Measurements from ENCODE around the gene LOXL3. TPM values are rescaled to one million over a fixed set of nuclear protein-coding genes. Genes with fewer than 3 reads are reported as not detected.

LOXL3 gene
- total RNA-seq = 1.7 and 2.1 TPM in 2 replicates

GRCh38 chr2:74553892-74554819, at the start of gene LOXL3, which contains the start of gene DOK1:
TSS of gene LOXL3 (minus strand) at chr2:74553942. CDS start at chr2:74552634, 1,308 bp downstream.
TSS of gene DOK1 (plus strand) at chr2:74554720. CDS start at chr2:74554755, 35 bp downstream.
- intact Hi-C loops (cut with micrococcal nuclease) = loop anchor here (1.0 to 2.0 kb wide), 3 partner anchors 12 to 31 kb away; partner anchors contain the start of genes AUP1 and HTRA2

GRCh38 chr2:74602586-74603281, 49.0 kb upstream of the LOXL3 start:
- Mint-ChIP-seq H3K27ac (no peak overlapping the region), H3K36me3 (ENCODE audit: low read depth) (no peaks in the 10 kb centered on the region), H3K9me3 (no peaks in the 10 kb centered on the region), H3K4me3 (ENCODE audit: low read depth) (no peak overlapping the region), H3K4me1 (ENCODE audit: low read depth) (peaks cover 15% of the 10 kb centered on the region), H3K27me3 (ENCODE audit: low read depth) (peaks cover 40% of the 10 kb centered on the region)
- intact Hi-C loops (cut with micrococcal nuclease) = no loop called here
- no peak for DNase-seq (ENCODE audit: low spot score)

More at GRCh38 chr2:74553892-74554819, at the start of gene LOXL3, which contains the start of gene DOK1:
- Mint-ChIP-seq H3K27ac (peak within 1 kb of the TSS; percentile 96), H3K36me3 (ENCODE audit: low read depth) (peaks cover 25% of the 10 kb centered on the region), H3K4me3 (ENCODE audit: low read depth) (peak within 1 kb of the TSS; percentile 97), H3K27me3 (ENCODE audit: low read depth) (no peaks in the 10 kb centered on the region), H3K9me3 (no peaks in the 10 kb centered on the region), H3K4me1 (ENCODE audit: low read depth) (peaks cover 32% of the 10 kb centered on the region)
- peak; percentile 81 for DNase-seq (ENCODE audit: low spot score)

- Mint-ChIP-seq H3K36me3 (ENCODE audit: low read depth) (no peaks in the 10 kb centered on the region), H3K9me3 (no peaks in the 10 kb centered on the region), H3K27ac (no peak overlapping the region), H3K4me1 (ENCODE audit: low read depth) (peaks cover 15% of the 10 kb centered on the region), H3K27me3 (ENCODE audit: low read depth) (peaks cover 50% of the 10 kb centered on the region), H3K4me3 (ENCODE audit: low read depth) (no peak overlapping the region)
- DNase-seq (ENCODE audit: low spot score) = no peak
- intact Hi-C loops (cut with micrococcal nuclease) = no loop called here
Measured at GRCh38 chr2:74599676-74600075, 45.9 kb upstream of the LOXL3 start.

- no peak for DNase-seq (ENCODE audit: low spot score)
- intact Hi-C loops (cut with micrococcal nuclease) = no loop called here
- no peaks in the 10 kb centered on the region for H3K36me3 Mint-ChIP-seq (ENCODE audit: low read depth)
- no peaks in the 10 kb centered on the region for H3K9me3 Mint-ChIP-seq
- no peak overlapping the region for H3K27ac Mint-ChIP-seq
- no peak overlapping the region for H3K4me3 Mint-ChIP-seq (ENCODE audit: low read depth)
- peaks cover 11% of the 10 kb centered on the region for H3K4me1 Mint-ChIP-seq (ENCODE audit: low read depth)
- H3K27me3 Mint-ChIP-seq (ENCODE audit: low read depth) = peaks cover 44% of the 10 kb centered on the region
Measured at GRCh38 chr2:74597410-74597809, 43.7 kb upstream of the LOXL3 start.

- H3K36me3 Mint-ChIP-seq (ENCODE audit: low read depth) = no peaks in the 10 kb centered on the region
- intact Hi-C loops (cut with micrococcal nuclease) = no loop called here
- H3K27me3 Mint-ChIP-seq (ENCODE audit: low read depth) = peaks cover 40% of the 10 kb centered on the region
- no peaks in the 10 kb centered on the region for H3K9me3 Mint-ChIP-seq
- no peak for DNase-seq (ENCODE audit: low spot score)
- peaks cover 10% of the 10 kb centered on the region for H3K4me1 Mint-ChIP-seq (ENCODE audit: low read depth)
- no peak overlapping the region for H3K27ac Mint-ChIP-seq
- H3K4me3 Mint-ChIP-seq (ENCODE audit: low read depth) = no peak overlapping the region
Measured at GRCh38 chr2:74596584-74596983, 42.8 kb upstream of the LOXL3 start.

GRCh38 chr2:74593826-74594772, 40.4 kb upstream of the LOXL3 start:
- no peak overlapping the region for H3K4me3 Mint-ChIP-seq (ENCODE audit: low read depth)
- intact Hi-C loops (cut with micrococcal nuclease) = no loop called here
- no peak overlapping the region for H3K27ac Mint-ChIP-seq
- peaks cover 34% of the 10 kb centered on the region for H3K27me3 Mint-ChIP-seq (ENCODE audit: low read depth)
- H3K9me3 Mint-ChIP-seq = no peaks in the 10 kb centered on the region
- H3K4me1 Mint-ChIP-seq (ENCODE audit: low read depth) = peaks cover 10% of the 10 kb centered on the region
- DNase-seq (ENCODE audit: low spot score) = no peak
- no peaks in the 10 kb centered on the region for H3K36me3 Mint-ChIP-seq (ENCODE audit: low read depth)

- Mint-ChIP-seq H3K9me3 (no peaks in the 10 kb centered on the region), H3K27me3 (ENCODE audit: low read depth) (peaks cover 18% of the 10 kb centered on the region), H3K4me1 (ENCODE audit: low read depth) (peaks cover 32% of the 10 kb centered on the region), H3K36me3 (ENCODE audit: low read depth) (no peaks in the 10 kb centered on the region), H3K4me3 (ENCODE audit: low read depth) (no peak overlapping the region), H3K27ac (no peak overlapping the region)
- intact Hi-C loops (cut with micrococcal nuclease) = no loop called here
- no peak for DNase-seq (ENCODE audit: low spot score)
Measured at GRCh38 chr2:74588664-74589063, 34.9 kb upstream of the LOXL3 start.

- H3K36me3 Mint-ChIP-seq (ENCODE audit: low read depth) = no peaks in the 10 kb centered on the region
- peak overlapping the region; percentile 59 for H3K27ac Mint-ChIP-seq
- no peaks in the 10 kb centered on the region for H3K9me3 Mint-ChIP-seq
- peak; percentile 61 for DNase-seq (ENCODE audit: low spot score)
- intact Hi-C loops (cut with micrococcal nuclease) = loop anchor here (1.0 kb wide), 2 partner anchors 58 to 104 kb away; partner anchors contain the start of genes AUP1, HTRA2 and TTC31
- H3K4me3 Mint-ChIP-seq (ENCODE audit: low read depth) = no peak overlapping the region
- peaks cover 15% of the 10 kb centered on the region for H3K27me3 Mint-ChIP-seq (ENCODE audit: low read depth)
- H3K4me1 Mint-ChIP-seq (ENCODE audit: low read depth) = peaks cover 35% of the 10 kb centered on the region
Measured at GRCh38 chr2:74587664-74588277, 34.0 kb upstream of the LOXL3 start.

GRCh38 chr2:74585406-74586185, 31.9 kb upstream of the LOXL3 start:
- DNase-seq (ENCODE audit: low spot score) = no peak
- no peaks in the 10 kb centered on the region for H3K36me3 Mint-ChIP-seq (ENCODE audit: low read depth)
- H3K4me1 Mint-ChIP-seq (ENCODE audit: low read depth) = peaks cover 35% of the 10 kb centered on the region
- no peaks in the 10 kb centered on the region for H3K9me3 Mint-ChIP-seq
- H3K4me3 Mint-ChIP-seq (ENCODE audit: low read depth) = peak overlapping the region; percentile 68
- intact Hi-C loops (cut with micrococcal nuclease) = loop anchor here (1.0 to 2.0 kb wide), 3 partner anchors 8 to 31 kb away; partner anchors contain the start of gene DOK1
- peaks cover 8% of the 10 kb centered on the region for H3K27me3 Mint-ChIP-seq (ENCODE audit: low read depth)
- peak overlapping the region; percentile 68 for H3K27ac Mint-ChIP-seq

- no peaks in the 10 kb centered on the region for H3K36me3 Mint-ChIP-seq (ENCODE audit: low read depth)
- intact Hi-C loops (cut with micrococcal nuclease) = loop anchor here (2.0 kb wide), 2 partner anchors 13 to 29 kb away; partner anchors contain the start of gene DOK1
- H3K9me3 Mint-ChIP-seq = no peaks in the 10 kb centered on the region
- H3K4me1 Mint-ChIP-seq (ENCODE audit: low read depth) = peaks cover 41% of the 10 kb centered on the region
- H3K27me3 Mint-ChIP-seq (ENCODE audit: low read depth) = peaks cover 5% of the 10 kb centered on the region
- H3K27ac Mint-ChIP-seq = peak overlapping the region; percentile 81
- DNase-seq (ENCODE audit: low spot score) = no peak
- peak overlapping the region; percentile 60 for H3K4me3 Mint-ChIP-seq (ENCODE audit: low read depth)
Measured at GRCh38 chr2:74584088-74584645, 30.4 kb upstream of the LOXL3 start.

- H3K9me3 Mint-ChIP-seq = no peaks in the 10 kb centered on the region
- H3K4me3 Mint-ChIP-seq (ENCODE audit: low read depth) = no peak overlapping the region
- no peak overlapping the region for H3K27ac Mint-ChIP-seq
- H3K4me1 Mint-ChIP-seq (ENCODE audit: low read depth) = peaks cover 42% of the 10 kb centered on the region
- intact Hi-C loops (cut with micrococcal nuclease) = no loop called here
- DNase-seq (ENCODE audit: low spot score) = no peak
- no peaks in the 10 kb centered on the region for H3K36me3 Mint-ChIP-seq (ENCODE audit: low read depth)
- no peaks in the 10 kb centered on the region for H3K27me3 Mint-ChIP-seq (ENCODE audit: low read depth)
Measured at GRCh38 chr2:74583504-74583903, 29.8 kb upstream of the LOXL3 start.
